H9 (cell line): ENCODE measurements around the gene AGT. TPM values are rescaled to one million over a fixed set of nuclear protein-coding genes. Genes with fewer than 3 reads are reported as not detected.

Source experiments
- DNase-seq: peaks from one replicate; pipeline ENCODE4 v3.0.0-alpha.2; 2017
- H2AFZ ChIP-seq: one replicate; pipeline ENCODE4 v1.6.1; 2013; ENCODE audit warnings: mild to moderate bottlenecking, low read length, control low read depth, moderate library complexity
- H2AK5ac ChIP-seq: 2 replicates; pipeline ENCODE4 v1.6.1; 2013; ENCODE audit warnings: low read length, control low read depth, mixed read lengths; ENCODE audit not compliant: insufficient read length
- H2BK120ac ChIP-seq: one replicate; pipeline ENCODE4 v1.6.1; 2013; ENCODE audit warnings: low read depth, mild to moderate bottlenecking, low read length, control low read depth, inconsistent platforms; ENCODE audit not compliant: poor library complexity, severe bottlenecking
- H2BK12ac ChIP-seq: 2 replicates; pipeline ENCODE4 v1.6.1; 2013; ENCODE audit warnings: low read length, control low read depth, mixed read lengths, low read depth; ENCODE audit not compliant: insufficient read length
- H2BK15ac ChIP-seq: 2 replicates; pipeline ENCODE4 v1.6.1; 2013; ENCODE audit warnings: low read depth, low read length, control low read depth
- H2BK20ac ChIP-seq: one replicate; pipeline ENCODE4 v1.6.1; 2013; ENCODE audit warnings: low read depth, mild to moderate bottlenecking, low read length, control low read depth, inconsistent platforms; ENCODE audit not compliant: poor library complexity, severe bottlenecking
- H2BK5ac ChIP-seq: 2 replicates; pipeline ENCODE4 v1.6.1; 2013; ENCODE audit warnings: low read length, control low read depth, mixed read lengths; ENCODE audit not compliant: insufficient read length
- H3K14ac ChIP-seq: 2 replicates; pipeline ENCODE4 v1.6.1; 2013; ENCODE audit warnings: low read length, control low read depth; ENCODE audit not compliant: insufficient read depth
- H3K18ac ChIP-seq: 2 replicates; pipeline ENCODE4 v1.6.1; 2013; ENCODE audit warnings: low read depth, mild to moderate bottlenecking, mixed read lengths, low read length, control low read depth; ENCODE audit not compliant: insufficient read length
- H3K23ac ChIP-seq: 2 replicates; pipeline ENCODE4 v1.6.1; 2013; ENCODE audit warnings: low read length, control low read depth, mixed read lengths, low read depth; ENCODE audit not compliant: insufficient read length
- H3K23me2 ChIP-seq: 2 replicates; pipeline ENCODE4 v1.6.1; 2013; ENCODE audit warnings: low read depth, mild to moderate bottlenecking, mixed read lengths, low read length, control low read depth; ENCODE audit not compliant: insufficient read length, poor library complexity, severe bottlenecking
- H3K27ac ChIP-seq: 2 replicates; pipeline ENCODE4 v1.5.1; 2013; ENCODE audit warnings: low read length, control low read depth, mixed read lengths, low read depth; ENCODE audit not compliant: insufficient read length
- H3K27me3 ChIP-seq: 2 replicates; pipeline ENCODE4 v1.6.1; 2013; ENCODE audit warnings: low read length, control low read depth, inconsistent platforms; ENCODE audit not compliant: insufficient read depth
- H3K4ac ChIP-seq: 2 replicates; pipeline ENCODE4 v1.6.1; 2013; ENCODE audit warnings: low read depth, mild to moderate bottlenecking, control low read depth, inconsistent platforms, low read length, moderate library complexity
- H3K4me1 ChIP-seq: 2 replicates; pipeline ENCODE4 v1.6.1; 2013; ENCODE audit warnings: low read length, control low read depth, inconsistent platforms; ENCODE audit not compliant: insufficient read depth
- H3K4me2 ChIP-seq: 2 replicates; pipeline ENCODE4 v1.6.1; 2013; ENCODE audit warnings: low read length, control low read depth, mixed read lengths; ENCODE audit not compliant: insufficient read length, insufficient read depth
- H3K56ac ChIP-seq: 2 replicates; pipeline ENCODE4 v1.6.1; 2013; ENCODE audit warnings: low read depth, mild to moderate bottlenecking, mixed read lengths, low read length, control low read depth; ENCODE audit not compliant: insufficient read length
- H3K79me1 ChIP-seq: 2 replicates; pipeline ENCODE4 v1.6.1; 2013; ENCODE audit warnings: low read depth, mild to moderate bottlenecking, moderate library complexity, low read length, control low read depth, inconsistent platforms; ENCODE audit not compliant: insufficient read depth, poor library complexity, severe bottlenecking
- H3K79me2 ChIP-seq: 2 replicates; pipeline ENCODE4 v1.6.1; 2013; ENCODE audit warnings: low read length, control low read depth, inconsistent platforms; ENCODE audit not compliant: insufficient read depth
- H3K9ac ChIP-seq: 2 replicates; pipeline ENCODE4 v1.6.1; 2013; ENCODE audit warnings: low read length, control low read depth, mixed read lengths; ENCODE audit not compliant: insufficient read length; ENCODE audit errors: extremely low read depth
- H3K9me3 ChIP-seq: one replicate; pipeline ENCODE4 v1.6.1; 2013; ENCODE audit warnings: low read depth, low read length, inconsistent platforms; ENCODE audit not compliant: control insufficient read depth
- H3T11ph ChIP-seq: one replicate; pipeline ENCODE4 v1.6.1; 2013; ENCODE audit warnings: mild to moderate bottlenecking, low read length, control low read depth, inconsistent platforms
- H4K20me1 ChIP-seq: one replicate; pipeline ENCODE4 v1.6.1; 2013; ENCODE audit not compliant: control insufficient read depth, insufficient read length, insufficient read depth
- H4K5ac ChIP-seq: 2 replicates; pipeline ENCODE4 v1.6.1; 2013; ENCODE audit warnings: low read depth, mild to moderate bottlenecking, mixed read lengths, low read length, control low read depth; ENCODE audit not compliant: insufficient read length
- H4K8ac ChIP-seq: replicated peaks from 2 replicates; pipeline ENCODE4 v1.6.1; 2013; ENCODE audit warnings: low read length, control low read depth, mixed read lengths, low read depth; ENCODE audit not compliant: insufficient read length
- H4K91ac ChIP-seq: 2 replicates; pipeline ENCODE4 v1.6.1; 2013; ENCODE audit warnings: low read depth, mild to moderate bottlenecking, moderate library complexity, mixed read lengths, low read length, control low read depth; ENCODE audit not compliant: insufficient read length
- H3K27ac Mint-ChIP-seq, 3 experiments: 2 replicates in 2 of 3; 3 replicates in 1 of 3; pipeline ENCODE4 v1.8.0; 2020 to 2021; ENCODE audit warnings: mixed read lengths in 3 of 3, mild to moderate bottlenecking in 1 of 3, moderate library complexity in 1 of 3
- H3K27me3 Mint-ChIP-seq: 2 replicates; pipeline ENCODE4 v1.8.0; 2021; ENCODE audit warnings: low read depth, mild to moderate bottlenecking, moderate library complexity, mixed read lengths
- H3K36me3 Mint-ChIP-seq, 3 experiments: 2 replicates in 2 of 3; 3 replicates in 1 of 3; pipeline ENCODE4 v1.8.0; 2020 to 2021; ENCODE audit warnings: low read depth in 3 of 3, mixed read lengths in 3 of 3; ENCODE audit not compliant: insufficient read depth in 1 of 3
- H3K4me1 Mint-ChIP-seq, 2 experiments: 2 replicates each; pipeline ENCODE4 v1.8.0; 2020; ENCODE audit warnings: mixed read lengths in 2 of 2
- H3K4me3 Mint-ChIP-seq, 2 experiments: 2 replicates in 1 of 2; 3 replicates in 1 of 2; pipeline ENCODE4 v1.8.0; 2020 to 2021; ENCODE audit warnings: mild to moderate bottlenecking in 2 of 2, mixed read lengths in 2 of 2, moderate library complexity in 1 of 2
- H3K9me3 Mint-ChIP-seq, 2 experiments: 2 replicates in 1 of 2; 3 replicates in 1 of 2; pipeline ENCODE4 v1.8.0; 2020; ENCODE audit warnings: mild to moderate bottlenecking in 2 of 2, mixed read lengths in 2 of 2, moderate library complexity in 1 of 2
- WGBS: extraction: QIAGEN DNeasy Blood & Tissue Kit; methylation state at CpG from one replicate; pipeline ENCODE4 v1.1.7; 2013; ENCODE audit warnings: missing lambda C conversion rate, low lambda C conversion rate, mixed read lengths; ENCODE audit not compliant: insufficient read length; ENCODE audit errors: extremely low coverage; 5-methylcytosine and 5-hydroxymethylcytosine counted together
- total RNA-seq: library from RNA; stranded (reverse); gene quantifications from 2 replicates; pipeline ENCODE4 v1.2.1, GENCODE V29; 2021
- TF ChIP-seq, protein P1 (sequence below): fragments of 200-600 bp; sonication (generic); conservative IDR thresholded peaks from 3 replicates; pipeline ENCODE4 v1.8.0; 2021; ENCODE audit warnings: antibody characterized with exemption, mild to moderate bottlenecking

The AGT gene
- total RNA-seq, 1 experiment from 2014 or later: not detected

DNA sequence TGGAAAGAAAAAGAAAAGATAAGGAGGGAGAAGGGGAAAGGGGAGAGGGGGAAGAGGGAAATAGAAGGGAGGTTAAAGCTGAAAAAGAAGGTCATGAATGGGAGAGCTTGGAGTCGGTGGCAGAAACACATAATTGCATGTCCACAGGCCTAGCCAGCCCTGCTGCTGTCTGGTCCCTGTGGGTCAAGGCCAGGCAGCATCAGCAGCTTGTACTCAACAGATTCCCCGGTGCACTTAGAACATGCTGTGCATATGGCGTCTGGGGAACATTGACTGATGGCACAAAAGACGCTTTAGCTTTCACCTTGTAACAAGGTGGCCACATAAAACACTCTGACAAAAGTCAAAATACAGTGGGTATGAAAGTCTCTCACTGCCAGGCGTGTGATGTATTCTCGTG, 45.7 kb downstream of the AGT start:
- H4K20me1 ChIP-seq: no peaks in the 10 kb centered on the region
- TF ChIP-seq, protein P1, sequence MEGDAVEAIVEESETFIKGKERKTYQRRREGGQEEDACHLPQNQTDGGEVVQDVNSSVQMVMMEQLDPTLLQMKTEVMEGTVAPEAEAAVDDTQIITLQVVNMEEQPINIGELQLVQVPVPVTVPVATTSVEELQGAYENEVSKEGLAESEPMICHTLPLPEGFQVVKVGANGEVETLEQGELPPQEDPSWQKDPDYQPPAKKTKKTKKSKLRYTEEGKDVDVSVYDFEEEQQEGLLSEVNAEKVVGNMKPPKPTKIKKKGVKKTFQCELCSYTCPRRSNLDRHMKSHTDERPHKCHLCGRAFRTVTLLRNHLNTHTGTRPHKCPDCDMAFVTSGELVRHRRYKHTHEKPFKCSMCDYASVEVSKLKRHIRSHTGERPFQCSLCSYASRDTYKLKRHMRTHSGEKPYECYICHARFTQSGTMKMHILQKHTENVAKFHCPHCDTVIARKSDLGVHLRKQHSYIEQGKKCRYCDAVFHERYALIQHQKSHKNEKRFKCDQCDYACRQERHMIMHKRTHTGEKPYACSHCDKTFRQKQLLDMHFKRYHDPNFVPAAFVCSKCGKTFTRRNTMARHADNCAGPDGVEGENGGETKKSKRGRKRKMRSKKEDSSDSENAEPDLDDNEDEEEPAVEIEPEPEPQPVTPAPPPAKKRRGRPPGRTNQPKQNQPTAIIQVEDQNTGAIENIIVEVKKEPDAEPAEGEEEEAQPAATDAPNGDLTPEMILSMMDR: no peak
- H4K5ac ChIP-seq: no peak overlapping the region
- no peak overlapping the region for H2BK15ac ChIP-seq
- H3K56ac ChIP-seq: no peak overlapping the region
- H3K23ac ChIP-seq: no peak overlapping the region
- no peaks in the 10 kb centered on the region for H3K79me1 ChIP-seq
- no peak for DNase-seq
- no peak overlapping the region for H3K4me2 ChIP-seq
- Mint-ChIP-seq H3K4me3 (no peak overlapping the region), H3K4me1 (no peaks in the 10 kb centered on the region), H3K9me3 (no peaks in the 10 kb centered on the region), H3K27me3 (no peaks in the 10 kb centered on the region), H3K36me3 (peaks cover 14 to 71% (median 51%) of the 10 kb centered on the region in 3 experiments; a peak in 6 of 7 replicates), H3K27ac (no peak overlapping the region)
- H3K9me3 ChIP-seq: no peaks in the 10 kb centered on the region
- H4K91ac ChIP-seq: no peak overlapping the region
- H2BK12ac ChIP-seq: no peak overlapping the region
- no peak overlapping the region for H2BK20ac ChIP-seq
- no peak overlapping the region for H3K18ac ChIP-seq
- no peak overlapping the region for H3K4ac ChIP-seq
- H2AK5ac ChIP-seq: no peak overlapping the region
- H2BK120ac ChIP-seq: no peak overlapping the region
- H3K9ac ChIP-seq: no peak overlapping the region
- no CpG with 5 or more reads among the region's 6 CpGs for WGBS
- H3K27me3 ChIP-seq: no peaks in the 10 kb centered on the region
- no peaks in the 10 kb centered on the region for H3K4me1 ChIP-seq
- no peak overlapping the region for H2BK5ac ChIP-seq
- H3K79me2 ChIP-seq: no peaks in the 10 kb centered on the region
- no peak overlapping the region for H4K8ac ChIP-seq
- H3T11ph ChIP-seq: no peak overlapping the region
- H3K14ac ChIP-seq: no peak overlapping the region
- H2AFZ ChIP-seq: no peak overlapping the region
- no peaks in the 10 kb centered on the region for H3K23me2 ChIP-seq
- H3K27ac ChIP-seq: no peak overlapping the region
